Tibial nerve (tissue), 3 donors: ENCODE results near the gene ODAM.

Experiments used
- POLR2A ChIP-seq, 2 donors: fragments of 450-650 bp; IDR thresholded peaks; one replicate each; pipeline ENCODE4 v1.6.1; 2017; ENCODE audit warnings: antibody characterized with exemption in 2 of 2, mild to moderate bottlenecking in 2 of 2, moderate library complexity in 2 of 2
- TF ChIP-seq, protein P1 (sequence below), 5 experiments: fragments of 200-600 bp in 3 of 5; fragments of 450-650 bp in 2 of 5; sonication (generic) in 3 of 5; IDR thresholded peaks; one replicate each; pipeline ENCODE4 v1.5.1; 2016 to 2019; ENCODE audit warnings: antibody characterized with exemption in 5 of 5, mild to moderate bottlenecking in 3 of 5, moderate library complexity in 2 of 5

DNA sequence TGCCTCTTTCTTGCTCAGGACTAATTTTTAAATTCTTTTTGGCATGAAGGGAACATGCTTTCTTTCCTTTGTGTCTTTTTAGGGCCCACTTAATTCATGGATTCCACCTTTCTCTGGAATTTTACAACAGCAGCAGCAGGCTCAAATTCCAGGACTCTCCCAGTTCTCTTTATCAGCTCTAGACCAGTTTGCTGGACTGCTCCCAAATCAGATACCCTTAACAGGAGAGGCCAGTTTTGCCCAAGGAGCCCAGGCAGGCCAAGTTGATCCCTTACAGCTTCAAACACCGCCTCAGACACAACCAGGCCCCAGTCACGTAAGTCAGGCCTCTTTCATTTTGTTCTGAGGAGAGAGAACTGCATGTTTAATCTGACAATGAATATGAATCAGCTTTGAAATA is 2.3 kb downstream of the ODAM start:
- TF ChIP-seq POLR2A (IDR thresholded peaks at IDR 0.05), result no peak
- TF ChIP-seq, protein P1, sequence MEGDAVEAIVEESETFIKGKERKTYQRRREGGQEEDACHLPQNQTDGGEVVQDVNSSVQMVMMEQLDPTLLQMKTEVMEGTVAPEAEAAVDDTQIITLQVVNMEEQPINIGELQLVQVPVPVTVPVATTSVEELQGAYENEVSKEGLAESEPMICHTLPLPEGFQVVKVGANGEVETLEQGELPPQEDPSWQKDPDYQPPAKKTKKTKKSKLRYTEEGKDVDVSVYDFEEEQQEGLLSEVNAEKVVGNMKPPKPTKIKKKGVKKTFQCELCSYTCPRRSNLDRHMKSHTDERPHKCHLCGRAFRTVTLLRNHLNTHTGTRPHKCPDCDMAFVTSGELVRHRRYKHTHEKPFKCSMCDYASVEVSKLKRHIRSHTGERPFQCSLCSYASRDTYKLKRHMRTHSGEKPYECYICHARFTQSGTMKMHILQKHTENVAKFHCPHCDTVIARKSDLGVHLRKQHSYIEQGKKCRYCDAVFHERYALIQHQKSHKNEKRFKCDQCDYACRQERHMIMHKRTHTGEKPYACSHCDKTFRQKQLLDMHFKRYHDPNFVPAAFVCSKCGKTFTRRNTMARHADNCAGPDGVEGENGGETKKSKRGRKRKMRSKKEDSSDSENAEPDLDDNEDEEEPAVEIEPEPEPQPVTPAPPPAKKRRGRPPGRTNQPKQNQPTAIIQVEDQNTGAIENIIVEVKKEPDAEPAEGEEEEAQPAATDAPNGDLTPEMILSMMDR (IDR thresholded peaks at IDR 0.05), result no peak
